Pons (tissue), 1 donor: Measurements from ENCODE around the gene ADAMTS17.

Experiments used
- DNase-seq: peaks from one replicate; pipeline ENCODE4 v3.0.0-alpha.2; 2016; ENCODE audit warnings: low spot score

Gene ADAMTS17

DNA sequence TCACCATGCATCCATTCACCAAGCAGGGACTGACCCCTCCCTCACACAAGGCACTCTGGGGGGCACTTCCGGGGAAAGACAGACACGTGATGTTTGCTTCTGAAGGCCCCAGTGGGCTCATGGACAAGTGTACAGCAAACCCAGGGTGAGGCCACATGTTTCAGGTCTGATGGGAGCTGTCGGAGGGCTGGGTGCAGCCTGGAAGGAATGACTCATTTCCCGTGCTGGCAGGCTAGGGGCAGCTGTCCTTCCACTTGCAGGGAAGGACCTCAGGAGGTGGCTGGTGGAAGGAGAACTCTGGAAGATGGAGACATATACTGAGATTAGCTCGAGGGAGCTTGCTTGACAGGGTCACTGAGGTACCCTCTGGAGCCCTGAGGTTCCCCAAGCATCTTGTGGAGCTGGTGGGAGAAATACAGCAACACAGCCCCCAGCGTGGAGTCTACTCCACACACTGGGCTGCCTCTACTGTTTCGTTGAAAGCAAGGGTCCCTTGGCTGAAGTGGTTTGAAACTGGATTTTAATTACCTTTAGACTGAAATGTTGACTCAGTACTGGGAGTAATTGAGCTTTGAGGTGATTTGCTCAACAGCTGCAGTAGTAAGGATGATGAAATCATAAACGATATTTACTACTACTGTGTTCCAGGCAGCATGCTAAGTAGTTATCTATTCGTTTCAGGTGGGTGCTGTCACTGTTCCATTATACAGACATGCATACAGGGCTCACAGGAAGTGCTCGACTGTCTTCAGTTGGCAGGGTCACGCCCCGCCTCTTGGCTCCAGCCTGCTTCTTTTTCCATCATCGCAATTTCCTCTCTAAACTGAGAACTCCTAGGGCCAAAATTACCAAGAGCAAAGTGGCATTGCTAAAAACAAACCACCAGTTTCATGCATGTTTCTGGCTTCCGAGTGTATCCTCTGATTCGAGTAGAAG is 230.4 kb downstream of the ADAMTS17 start:
- peak; percentile 92 for DNase-seq

GRCh38 chr15:100109486-100110035 is 232.2 kb downstream of the ADAMTS17 start:
- DNase-seq: no peak

DNA sequence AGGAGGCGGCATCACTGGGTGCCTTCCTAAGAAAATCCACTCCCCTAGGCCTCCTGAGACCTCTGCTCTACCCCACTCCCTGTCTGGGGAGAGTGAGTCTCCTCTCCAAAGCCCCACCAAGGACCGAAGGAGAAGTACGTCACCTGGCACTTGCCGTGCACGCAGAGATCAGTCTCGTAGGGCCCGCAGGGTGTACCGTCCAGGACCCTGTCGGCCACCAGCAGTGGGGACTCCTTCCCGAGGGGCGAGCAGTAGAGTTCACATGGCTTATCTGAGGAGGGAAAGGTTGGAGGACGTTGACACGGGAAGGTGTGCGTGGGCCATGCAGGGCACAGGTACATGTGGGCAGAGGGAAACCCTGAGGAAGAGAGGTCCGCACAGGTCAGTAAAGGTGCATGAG is 232.9 kb downstream of the ADAMTS17 start:
- no peak for DNase-seq

GRCh38 chr15:100108346-100108745 is 233.4 kb downstream of the ADAMTS17 start:
- no peak for DNase-seq

- DNase-seq: no peak
Observed at GRCh38 chr15:100107606-100108225, 234.1 kb downstream of the ADAMTS17 start.

- DNase-seq: no peak
Observed at GRCh38 chr15:100107151-100107550, 234.6 kb downstream of the ADAMTS17 start.

GRCh38 chr15:100106732-100107131 is 235.0 kb downstream of the ADAMTS17 start:
- no peak for DNase-seq

DNA sequence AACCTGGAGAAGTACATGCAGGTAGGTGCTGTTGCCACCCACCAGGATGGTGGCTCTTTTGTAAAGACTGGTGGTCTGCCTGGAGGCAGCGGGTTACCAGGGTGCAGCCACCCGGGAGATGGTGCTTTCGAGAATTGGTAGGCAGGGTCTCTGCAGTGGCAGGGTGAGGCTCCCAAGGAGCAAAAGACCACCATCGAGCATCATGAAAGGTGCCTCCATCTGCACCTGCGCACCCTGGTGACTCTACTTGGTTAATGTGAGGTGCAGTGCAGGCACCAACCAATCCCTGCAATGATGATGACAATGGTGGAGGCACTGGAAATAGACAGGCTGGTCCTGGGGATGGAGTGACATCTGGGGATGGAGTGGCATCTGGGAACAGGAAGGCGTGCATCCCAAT is 236.7 kb downstream of the ADAMTS17 start:
- no peak for DNase-seq

DNA sequence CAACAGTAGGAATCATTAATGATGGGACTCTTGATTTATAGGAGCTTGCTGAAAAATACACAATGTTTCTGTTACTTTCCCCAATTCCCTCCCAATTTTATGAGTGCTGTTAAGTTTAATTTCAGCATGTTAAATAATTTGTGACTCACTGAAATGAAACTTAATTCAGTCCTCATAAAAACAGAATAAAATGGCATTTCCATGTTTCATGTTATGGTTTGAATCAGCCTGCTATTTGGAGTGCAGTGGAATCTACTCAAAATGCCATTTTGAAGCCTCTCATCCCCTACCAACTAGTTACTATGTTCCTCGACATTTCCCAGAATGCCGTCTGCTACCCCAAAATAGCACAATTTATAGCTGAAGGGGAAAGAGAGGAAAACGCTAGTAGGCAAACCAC is 237.5 kb downstream of the ADAMTS17 start:
- DNase-seq: no peak

DNA sequence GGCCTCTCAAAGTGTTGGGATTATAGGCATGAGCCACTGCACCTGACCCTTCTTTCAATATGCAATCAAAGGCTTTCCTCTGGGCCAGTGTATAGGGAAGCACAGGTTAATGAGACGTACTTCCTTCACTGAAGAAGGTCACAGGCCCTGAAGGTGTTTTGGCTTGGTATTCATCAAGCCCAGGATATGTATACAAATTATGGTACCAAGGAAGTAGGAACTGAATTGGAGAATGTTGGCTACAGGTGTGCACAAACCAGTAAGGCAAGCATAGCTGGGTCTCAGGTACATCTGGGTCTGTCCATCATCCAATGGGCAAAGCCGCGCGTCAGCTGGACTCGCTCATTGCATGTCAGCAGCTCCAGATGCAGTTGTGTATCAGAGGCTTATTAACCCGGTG is 237.9 kb downstream of the ADAMTS17 start:
- DNase-seq: no peak

GRCh38 chr15:100101426-100102089 is 240.2 kb downstream of the ADAMTS17 start:
- peak; percentile 49 for DNase-seq

- no peak for DNase-seq
Observed at GRCh38 chr15:100100926-100101325, 240.8 kb downstream of the ADAMTS17 start.

DNA sequence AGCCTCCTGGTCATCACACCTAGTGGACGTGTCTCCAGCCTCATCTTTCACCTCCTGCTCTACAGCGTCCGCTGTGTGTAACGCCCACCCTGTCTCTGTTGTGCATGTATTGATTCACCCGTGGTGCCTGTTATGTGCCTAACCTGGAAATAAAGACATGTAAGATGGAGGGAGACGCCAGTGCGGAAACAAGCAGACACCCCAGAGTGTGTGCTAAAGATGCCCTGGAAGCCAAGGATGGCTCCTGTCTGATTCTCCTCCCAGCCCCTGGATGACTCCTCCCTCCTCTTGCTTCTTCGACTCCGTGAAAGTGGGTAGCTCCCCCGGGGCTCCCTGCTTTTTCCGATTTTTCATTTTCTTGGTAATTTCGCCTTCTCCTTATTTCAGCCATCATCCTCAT is 241.8 kb downstream of the ADAMTS17 start:
- DNase-seq: no peak

DNA sequence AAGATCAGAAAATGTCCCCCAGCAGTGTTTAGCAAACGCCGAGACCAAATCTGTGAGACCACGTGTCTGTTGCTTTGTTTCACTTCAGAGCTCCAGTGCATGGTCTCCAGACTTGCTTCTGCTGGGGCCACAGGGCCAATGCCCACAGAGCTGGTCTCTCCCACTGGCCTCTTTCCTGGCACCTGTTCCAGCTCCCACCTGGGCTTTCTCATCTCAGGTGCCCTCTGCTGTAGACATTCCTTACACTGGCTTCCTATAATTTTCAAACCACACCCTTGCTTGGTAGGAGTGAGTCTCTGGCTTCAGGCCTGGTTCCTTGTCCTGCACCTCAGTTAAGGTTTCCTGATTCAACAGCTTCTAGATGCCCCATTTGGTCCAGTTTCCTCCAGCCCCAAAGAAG is 243.1 kb downstream of the ADAMTS17 start:
- no peak for DNase-seq

DNA sequence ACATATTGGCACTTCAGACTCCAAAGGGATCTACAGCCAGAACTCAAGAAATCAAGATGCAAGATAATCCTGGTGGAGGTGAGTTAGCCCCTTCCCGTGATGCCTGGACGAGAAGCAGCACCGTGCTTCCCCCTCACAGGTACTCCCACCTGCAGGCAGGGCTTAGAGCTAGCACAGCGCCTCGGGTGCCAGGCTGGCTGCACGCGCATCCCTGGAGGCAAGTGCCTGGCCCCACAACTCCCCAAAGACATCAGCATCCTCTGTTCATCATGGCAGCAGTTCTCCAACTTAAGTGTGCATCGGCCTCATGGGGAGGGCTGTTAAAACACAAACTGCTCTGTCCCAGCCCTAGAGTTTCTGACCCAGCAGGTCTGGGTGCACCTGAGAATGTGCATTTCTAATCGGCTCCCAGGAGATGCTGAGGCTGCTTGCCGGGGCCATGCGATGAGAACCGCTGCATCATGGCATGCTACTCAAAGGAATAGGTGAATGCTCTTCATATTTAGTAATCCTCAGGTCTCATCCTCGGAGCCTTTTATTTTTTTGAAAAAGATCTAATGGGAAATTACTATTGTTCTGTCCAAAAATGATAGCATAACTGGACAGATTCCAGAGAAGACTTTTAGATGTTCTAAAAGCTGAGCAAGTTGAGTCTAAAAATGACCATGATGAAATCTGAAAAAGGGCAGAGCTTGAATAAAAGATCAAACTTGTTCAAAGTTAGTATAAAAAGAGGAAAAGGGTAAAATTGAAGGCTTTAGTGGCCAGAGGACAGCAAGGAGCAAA is 244.2 kb downstream of the ADAMTS17 start:
- no peak for DNase-seq

DNA sequence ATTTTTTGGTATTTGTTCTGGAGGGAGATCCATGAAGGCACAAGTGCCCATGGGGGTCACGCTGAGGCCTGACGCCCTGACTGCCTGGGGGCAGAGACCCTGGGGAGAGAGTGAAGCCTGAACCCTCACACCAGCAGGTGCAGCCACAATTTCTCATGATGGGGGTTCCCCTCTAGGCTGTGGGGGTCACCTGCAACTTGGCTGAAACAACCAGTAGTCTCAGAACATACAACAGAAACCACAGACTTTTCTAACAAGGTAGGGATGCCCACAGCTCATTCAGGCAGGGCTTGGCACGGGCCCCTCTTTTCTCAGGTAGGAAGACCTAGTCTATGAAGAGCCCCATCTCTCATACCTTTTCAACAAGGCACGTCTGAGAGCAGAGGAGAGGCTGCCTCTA is 245.1 kb downstream of the ADAMTS17 start:
- DNase-seq: no peak

DNA sequence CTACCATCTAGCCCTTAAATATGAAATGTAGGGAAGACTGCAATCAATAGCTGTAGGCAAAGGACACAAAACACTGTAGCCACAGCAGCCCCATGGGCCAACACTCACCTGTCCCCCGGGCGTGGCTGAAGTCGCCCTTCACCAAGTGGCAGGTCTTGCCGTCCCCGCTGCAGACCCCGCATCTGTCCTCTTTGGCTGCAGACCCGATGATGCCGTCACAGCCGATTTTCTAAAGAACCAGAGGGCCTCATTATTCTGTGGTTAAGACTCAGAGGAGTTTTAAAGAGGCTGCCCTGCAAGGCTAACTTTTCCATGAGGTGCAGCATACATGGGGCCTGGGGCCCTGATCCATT is 245.6 kb downstream of the ADAMTS17 start:
- DNase-seq: no peak

GRCh38 chr15:100095541-100096247 is 246.1 kb downstream of the ADAMTS17 start:
- DNase-seq: no peak

DNA sequence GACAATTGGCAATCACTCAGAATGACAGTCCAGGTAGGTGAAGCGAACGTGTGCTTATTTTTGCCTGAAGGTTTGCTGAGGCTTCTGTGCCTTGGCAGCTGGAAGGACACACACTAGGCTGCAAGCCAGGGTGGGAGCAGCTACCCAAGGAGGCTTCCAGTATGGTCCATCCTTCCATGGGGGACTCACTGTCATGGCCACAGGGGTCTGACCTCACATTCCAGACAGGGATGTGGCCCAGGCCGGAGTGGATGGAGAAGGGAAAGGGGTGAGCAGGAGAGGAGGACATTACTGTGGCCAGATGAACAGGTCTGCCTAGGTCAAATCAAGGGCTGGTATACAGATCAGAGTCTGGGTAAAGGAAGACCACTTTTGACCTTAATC is 247.7 kb downstream of the ADAMTS17 start:
- DNase-seq: no peak

- DNase-seq: no peak
Observed at GRCh38 chr15:100093211-100094126, 248.3 kb downstream of the ADAMTS17 start.
